ENCODE measurements around the gene KAT6B. TPM values are rescaled to one million over a fixed set of nuclear protein-coding genes. Genes with fewer than 3 reads are reported as not detected.

The KAT6B gene
- total RNA-seq, 1 donor from 2014 or later, result 41.0 TPM

GRCh38 chr10:75076348-75076747, 249.9 kb downstream of the KAT6B start:
- Histone ChIP-seq H3K4me1 (peaks cover 8% of the 10 kb centered on the region), H3K9me3 (replicated peaks) (peaks cover 1% of the 10 kb centered on the region), H3K36me3 (no peaks in the 10 kb centered on the region), H3K27ac (replicated peaks) (no peak overlapping the region), H3K4me3 (no peak overlapping the region), H3K27me3 (ENCODE audit: low read depth) (no peaks in the 10 kb centered on the region)
- no peak for DNase-seq
- no peak for TF ChIP-seq CTCF (IDR thresholded peaks at IDR 0.05; ENCODE audit: borderline replicate concordance)
- intact Hi-C loops (cut with micrococcal nuclease), result no loop called here

- DNase-seq, result no peak
- no peak overlapping the region for H3K4me3 ChIP-seq
- H3K36me3 ChIP-seq, result no peaks in the 10 kb centered on the region
- no peaks in the 10 kb centered on the region for H3K4me1 ChIP-seq
- no peaks in the 10 kb centered on the region for H3K27me3 ChIP-seq (ENCODE audit: low read depth)
- H3K9me3 ChIP-seq (replicated peaks), result peaks cover 4% of the 10 kb centered on the region
- TF ChIP-seq CTCF (IDR thresholded peaks at IDR 0.05; ENCODE audit: borderline replicate concordance), result no peak
- H3K27ac ChIP-seq (replicated peaks), result no peak overlapping the region
- intact Hi-C loops (cut with micrococcal nuclease), result no loop called here
Measured at GRCh38 chr10:75079436-75080083, 253.2 kb downstream of the KAT6B start.

DNA sequence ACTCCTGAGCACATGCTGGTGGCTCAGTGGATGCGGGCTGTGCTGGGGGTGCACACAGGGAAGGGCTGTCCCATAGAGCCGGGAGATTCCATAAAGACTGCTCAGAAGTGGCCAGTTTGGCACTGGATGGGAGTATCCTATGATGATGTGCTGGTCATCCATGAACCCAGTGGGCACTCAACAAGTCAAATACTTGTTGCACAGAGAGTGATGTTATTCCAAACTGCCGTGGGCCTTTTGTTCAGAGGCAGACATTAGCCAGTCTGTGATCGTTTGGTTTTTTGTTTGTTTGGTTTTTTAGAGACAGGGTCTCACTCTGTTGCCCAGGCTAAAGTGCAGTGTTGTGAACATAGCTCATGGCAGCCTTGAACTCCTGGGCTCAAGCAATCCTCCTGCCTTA, 254.2 kb downstream of the KAT6B start:
- no peak overlapping the region for H3K4me3 ChIP-seq

DNA sequence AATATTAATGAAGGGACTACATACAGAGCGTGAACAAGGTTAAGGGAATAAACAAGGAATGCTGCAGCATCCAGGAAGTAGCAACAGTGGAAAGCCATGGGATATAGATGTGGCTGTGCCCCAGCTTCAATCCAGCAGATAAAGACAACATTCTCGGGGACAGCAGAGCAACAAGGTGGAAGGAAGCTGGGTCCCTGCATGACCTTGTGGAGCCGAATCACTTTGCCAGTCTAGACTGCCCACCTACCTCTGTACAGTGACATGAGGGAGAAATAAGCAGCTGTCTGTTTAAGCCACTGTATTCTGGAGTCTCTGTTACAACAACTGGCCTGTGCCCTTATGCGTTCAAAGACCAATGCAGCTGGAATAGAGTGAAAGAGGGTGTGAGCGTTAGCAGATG, 255.0 kb downstream of the KAT6B start:
- H3K27ac ChIP-seq (replicated peaks), result no peak overlapping the region
- no peak for TF ChIP-seq CTCF (IDR thresholded peaks at IDR 0.05; ENCODE audit: borderline replicate concordance)
- no peak overlapping the region for H3K4me3 ChIP-seq
- no peaks in the 10 kb centered on the region for H3K27me3 ChIP-seq (ENCODE audit: low read depth)
- peaks cover 4% of the 10 kb centered on the region for H3K9me3 ChIP-seq (replicated peaks)
- intact Hi-C loops (cut with micrococcal nuclease), result no loop called here
- no peak for DNase-seq
- H3K36me3 ChIP-seq, result no peaks in the 10 kb centered on the region
- H3K4me1 ChIP-seq, result no peaks in the 10 kb centered on the region

More for the DNA sequence above, 254.2 kb downstream of the KAT6B start:
- DNase-seq, result no peak
- Histone ChIP-seq H3K4me1 (no peaks in the 10 kb centered on the region), H3K9me3 (replicated peaks) (peaks cover 4% of the 10 kb centered on the region), H3K27me3 (ENCODE audit: low read depth) (no peaks in the 10 kb centered on the region), H3K36me3 (no peaks in the 10 kb centered on the region), H3K27ac (replicated peaks) (no peak overlapping the region)
- no peak for TF ChIP-seq CTCF (IDR thresholded peaks at IDR 0.05; ENCODE audit: borderline replicate concordance)
- intact Hi-C loops (cut with micrococcal nuclease), result no loop called here
